K562 (cell line): ENCODE measurements around the gene C2CD4B. TPM values are rescaled to one million over a fixed set of nuclear protein-coding genes. Genes with fewer than 3 reads are reported as not detected.

Experiments used
- ATAC-seq: fragments of 200-7000 bp; cut with Tn5 transposase; 3 replicates; pipeline ENCODE4 v1.9.1; 2020; ENCODE audit warnings: moderate library complexity
- BruUV-seq: library from RNA; stranded (reverse); fragments of 400-500 nt; replicated peaks from 2 replicates; lab custom pipeline; 2021; lab: Mats Ljungman, UMichigan
- CTCF ChIA-PET: fragments of 300-600 bp; formaldehyde crosslinking; extraction: SDS; loops from one replicate; lab custom pipeline; 2021; ENCODE audit warnings: low intra/inter-chr PET ratio; lab: Yijun Ruan, JAX
- POLR2A ChIA-PET: fragments of 300-600, 350-650 bp; sonication (Branson Sonifier 250); formaldehyde crosslinking; extraction: SDS; loops from one replicate; lab custom pipeline; 2021; ENCODE audit warnings: antibody characterized with exemption, inconsistent platforms; lab: Yijun Ruan, JAX
- DNase-seq, 4 experiments: peaks; one replicate each; pipeline versions ENCODE4 v3.0.0 to v3.0.0-alpha.2; 2011 to 2018; ENCODE audit warnings: low spot score in 3 of 4, mixed read lengths in 3 of 4; ENCODE audit errors: extremely low read depth in 1 of 4
- FAIRE-seq: peaks from 2 replicates; lab custom pipeline; 2011; peaks lifted over from hg19 to GRCh38; lab: Jason Lieb, UNC
- H2AFZ ChIP-seq: 2 replicates; pipeline ENCODE4 v1.6.0; 2011; ENCODE audit warnings: low read depth, low read length, control low read depth, inconsistent platforms
- H3K27ac ChIP-seq: fragments of 200-600 bp; 3 replicates; pipeline ENCODE4 v1.8.0; 2011; ENCODE audit warnings: low read depth, mild to moderate bottlenecking, control low read depth, inconsistent platforms, low read length, moderate library complexity, mixed read lengths; ENCODE audit errors: extremely low read depth
- H3K27me3 ChIP-seq, 2 experiments: fragments of 300-600 bp in 1 of 2; 2 replicates in 1 of 2; 3 replicates in 1 of 2; pipeline versions ENCODE4 v1.6.0 to v1.8.0; 2011; ENCODE audit warnings: inconsistent platforms in 2 of 2, low read length in 2 of 2, mild to moderate bottlenecking in 1 of 2, mixed read lengths in 1 of 2, moderate library complexity in 1 of 2; ENCODE audit not compliant: control insufficient read depth in 2 of 2, insufficient read depth in 2 of 2
- H3K36me3 ChIP-seq: fragments of 300-600 bp; 3 replicates; pipeline ENCODE4 v1.8.0; 2011; ENCODE audit warnings: mild to moderate bottlenecking, low read length, inconsistent platforms; ENCODE audit not compliant: control insufficient read depth, insufficient read depth
- H3K4me1 ChIP-seq, 2 experiments: fragments of 200-600 bp in 1 of 2; replicated peaks in 1 of 2; 2 replicates in 1 of 2; 3 replicates in 1 of 2; pipeline versions ENCODE4 v1.5.1 to v1.8.0; 2011; ENCODE audit warnings: inconsistent platforms in 2 of 2, low read length in 2 of 2, mild to moderate bottlenecking in 1 of 2, mixed read lengths in 1 of 2, moderate library complexity in 1 of 2; ENCODE audit not compliant: control insufficient read depth in 2 of 2, insufficient read depth in 2 of 2
- H3K4me2 ChIP-seq: 2 replicates; pipeline ENCODE4 v1.6.1; 2011; ENCODE audit warnings: low read length, control low read depth, inconsistent platforms, mixed read lengths; ENCODE audit not compliant: insufficient read depth
- H3K4me3 ChIP-seq: fragments of 200-600 bp; sonication (generic), shearing (Covaris generic); 2 replicates; pipeline ENCODE4 v1.5.1; 2016; ENCODE audit warnings: control low read depth, inconsistent platforms
- H3K79me2 ChIP-seq: fragments of 200-600 bp; 3 replicates; pipeline ENCODE4 v1.8.0; 2011; ENCODE audit warnings: low read length, inconsistent platforms; ENCODE audit not compliant: control insufficient read depth, insufficient read depth
- H3K9ac ChIP-seq, 2 experiments: 2 replicates each; pipeline versions ENCODE4 v1.6.0 to v1.6.1; 2011; ENCODE audit warnings: low read depth in 2 of 2, low read length in 2 of 2, control low read depth in 1 of 2, inconsistent platforms in 1 of 2, mild to moderate bottlenecking in 1 of 2, mixed read lengths in 1 of 2; ENCODE audit not compliant: insufficient read depth in 1 of 2
- H3K9me1 ChIP-seq: one replicate; pipeline ENCODE4 v1.6.0; 2011; ENCODE audit warnings: inconsistent platforms, mild to moderate bottlenecking, low read length, moderate library complexity; ENCODE audit not compliant: control insufficient read depth, insufficient read depth
- H3K9me3 ChIP-seq: replicated peaks from 2 replicates; pipeline ENCODE4 v1.5.1; 2011; ENCODE audit warnings: low read depth, low read length, inconsistent platforms; ENCODE audit not compliant: control insufficient read depth, insufficient read depth
- H4K20me1 ChIP-seq: replicated peaks from 2 replicates; pipeline ENCODE4 v1.6.1; 2011; ENCODE audit warnings: low read length, inconsistent platforms, mixed read lengths; ENCODE audit not compliant: control insufficient read depth, insufficient read depth
- CREM ChIP-seq: IDR thresholded peaks from 2 replicates; pipeline ENCODE4 v1.6.1; 2014; ENCODE audit warnings: antibody characterized with exemption, low read depth
- DACH1 ChIP-seq: fragments of 450-650 bp; IDR thresholded peaks from 2 replicates; pipeline ENCODE4 v1.6.1; 2018; ENCODE audit not compliant: partially characterized antibody
- DPF2 ChIP-seq: fragments of 450-650 bp; IDR thresholded peaks from 2 replicates; pipeline ENCODE4 v1.6.1; 2016
- E2F8 ChIP-seq: fragments of 450-650 bp; IDR thresholded peaks from 2 replicates; pipeline ENCODE4 v1.7.1; 2018; ENCODE audit warnings: mild to moderate bottlenecking, low read depth; ENCODE audit not compliant: partially characterized antibody
- ERF ChIP-seq: fragments of 450-650 bp; formaldehyde crosslinking; IDR thresholded peaks from 2 replicates; pipeline ENCODE4 v1.4.0; 2020; ENCODE audit warnings: mild to moderate bottlenecking, mixed read lengths
- FOS ChIP-seq: IDR thresholded peaks from 3 replicates; pipeline ENCODE4 v1.6.1; 2011; ENCODE audit not compliant: insufficient read length; ENCODE audit errors: extremely low read depth
- MBD2 ChIP-seq: sonication (generic); IDR thresholded peaks from 2 replicates; pipeline ENCODE4 v1.6.1; 2016; ENCODE audit warnings: low read depth, borderline replicate concordance
- MXD1 ChIP-seq: fragments of 250-450 bp; sonication (Bioruptor Pico); IDR thresholded peaks from 2 replicates; pipeline ENCODE4 v1.8.0; 2021; ENCODE audit warnings: borderline replicate concordance, mild to moderate bottlenecking, moderate library complexity; ENCODE audit not compliant: poor library complexity, severe bottlenecking
- NFATC3 ChIP-seq: fragments of 450-650 bp; IDR thresholded peaks from 2 replicates; pipeline ENCODE4 v1.6.1; 2017; ENCODE audit warnings: mild to moderate bottlenecking
- SMAD3 ChIP-seq: fragments of 450-650 bp; formaldehyde crosslinking; conservative IDR thresholded peaks from 2 replicates; pipeline ENCODE4 v1.4.0; 2020; ENCODE audit warnings: mild to moderate bottlenecking
- ZNF134 ChIP-seq: fragments of 250-450 bp; sonication (Bioruptor Pico); conservative IDR thresholded peaks from 2 replicates; pipeline ENCODE4 v1.4.0; 2020
- ZNF384 ChIP-seq: IDR thresholded peaks from 2 replicates; pipeline ENCODE4 v1.6.1; 2012; ENCODE audit warnings: low read depth, low read length, improper control_type of control experiment
- WGBS: fragments of 100-300 bp; shearing (Covaris generic); methylation state at CpG from one replicate; pipeline ENCODE4 v1.1.6; 2016; ENCODE audit warnings: low coverage, mixed read lengths; ENCODE audit not compliant: insufficient coverage; ENCODE audit errors: missing lambda C conversion rate; 5-methylcytosine and 5-hydroxymethylcytosine counted together
- in situ Hi-C: fragments of 300-500 bp; cut with MboI; formaldehyde crosslinking; loops from 4 replicates; pipeline ENCODE4 v1.15.0; 2018; ENCODE audit warnings: inconsistent platforms, mixed read lengths
- intact Hi-C: fragments of 100-400 bp; cut with micrococcal nuclease; formaldehyde crosslinking; loops from 2 replicates; pipeline ENCODE4 v1.14.2; 2022
- polyA plus RNA-seq, 8 experiments: library from polyadenylated mRNA; depleted of rRNA in 4 of 8; stranded (reverse) in 5 of 8; unstranded in 3 of 8; fragments of >200 nt; fragmentation: Nextera tagmentation in 2 of 8; fragmentation: Illumina TruSeq in 1 of 8; extraction: Ambion mirVana in 2 of 8; extraction: Trizol in 1 of 8; gene quantifications; 2 replicates each; pipeline versions ENCODE4 v1.2.1 to v1.2.3, GENCODE V29; 2011 to 2014; ENCODE audit warnings: inconsistent platforms in 1 of 8, missing spikeins in 1 of 8
- total RNA-seq, 7 experiments: library from RNA; depleted of rRNA in 6 of 7; stranded (reverse); fragments of >200 nt in 6 of 7; fragmentation: Illumina TruSeq in 2 of 7; extraction: Trizol in 2 of 7; gene quantifications; 2 replicates each; pipeline versions ENCODE4 v1.2.1 to v1.2.3, GENCODE V29; 2011 to 2021; ENCODE audit warnings: low replicate concordance in 1 of 7
- TF ChIP-seq, protein P1 (sequence below), 2 experiments: fragments of 250-450 bp in 1 of 2; fragments of 450-650 bp in 1 of 2; sonication (Bioruptor Pico) in 1 of 2; IDR thresholded peaks; 2 replicates each; pipeline versions ENCODE4 v1.6.1 to v1.8.0; 2016 to 2021; ENCODE audit warnings: mild to moderate bottlenecking in 2 of 2, moderate library complexity in 2 of 2, missing compliant biosample characterization in 1 of 2, missing genetic modification characterization in 1 of 2

C2CD4B gene
- total and polyA plus RNA-seq, 9 of the 15 experiments (the other 6 are each of a cell fraction or from before 2014, with no cell fraction given) = 0.11 TPM; not detected in 8

DNA sequence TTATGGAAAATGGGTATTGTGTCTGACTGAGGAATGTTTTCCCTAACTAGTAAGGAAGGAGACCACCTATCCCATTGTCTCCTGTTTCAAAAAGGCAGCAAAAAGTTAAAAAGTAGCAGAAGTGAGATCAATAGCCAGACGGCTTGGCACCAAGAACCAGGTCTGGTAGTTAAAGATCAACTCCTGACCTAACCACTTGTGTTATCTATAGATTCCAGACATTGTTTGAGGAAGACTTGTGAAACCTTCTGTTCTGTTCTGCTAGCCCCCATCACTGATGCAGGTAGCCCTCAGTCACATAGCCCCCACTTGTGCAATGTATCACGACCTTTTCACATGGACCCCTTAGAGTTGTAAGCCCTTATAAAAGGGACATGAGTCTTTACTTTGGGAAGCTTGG is 46.3 kb upstream of the C2CD4B start:
- FAIRE-seq = no peak
- in situ Hi-C loops = no loop called here
- Histone ChIP-seq H3K79me2 (no peaks in the 10 kb centered on the region), H3K4me3 (no peak overlapping the region), H3K9me1 (no peaks in the 10 kb centered on the region), H3K9me3 (no peaks in the 10 kb centered on the region), H3K27me3 (no peaks in the 10 kb centered on the region), H3K4me2 (no peak overlapping the region), H3K4me1 (no peaks in the 10 kb centered on the region), H3K36me3 (no peaks in the 10 kb centered on the region), H4K20me1 (no peaks in the 10 kb centered on the region), H3K27ac (no peak overlapping the region), H2AFZ (no peak overlapping the region), H3K9ac (no peak overlapping the region)
- TF ChIP-seq MBD2 (no peak), SMAD3 (no peak)
- 0% methylated on average over 2 of the region's 2 CpGs for WGBS
- ATAC-seq = no peak
- ChIA-PET CTCF (no interaction called here), POLR2A (interaction anchor here (1.0 kb wide), 1 partner anchor 20 kb away, joined by 3 read pairs; no protein-coding TSS in a partner anchor)
- DNase-seq = no peak
- no TSS peak for BruUV-seq
- intact Hi-C loops = no loop called here

- CTCF ChIA-PET = interaction anchor here (0.7 kb wide), 1 partner anchor 13 kb away, joined by 5 read pairs; no protein-coding TSS in a partner anchor
- Histone ChIP-seq H3K9ac (no peak overlapping the region), H4K20me1 (no peaks in the 10 kb centered on the region), H3K9me1 (no peaks in the 10 kb centered on the region), H3K27me3 (no peaks in the 10 kb centered on the region), H3K4me1 (no peaks in the 10 kb centered on the region), H3K9me3 (no peaks in the 10 kb centered on the region), H3K36me3 (no peaks in the 10 kb centered on the region), H3K79me2 (no peaks in the 10 kb centered on the region), H3K27ac (no peak overlapping the region), H2AFZ (no peak overlapping the region), H3K4me3 (no peak overlapping the region), H3K4me2 (no peak overlapping the region)
- in situ Hi-C loops = no loop called here
- POLR2A ChIA-PET = no interaction called here
- ATAC-seq (no peak), DNase-seq (no peak), FAIRE-seq (no peak)
- TF ChIP-seq DACH1 (no peak), FOS (no peak), NFATC3 (no peak), ERF (no peak), E2F8 (no peak), MXD1 (CRISPR knock-in tag) (no peak), ZNF384 (no peak), DPF2 (no peak), ZNF134 (CRISPR knock-in tag) (no peak), CREM (no peak)
- TF ChIP-seq, protein P1, sequence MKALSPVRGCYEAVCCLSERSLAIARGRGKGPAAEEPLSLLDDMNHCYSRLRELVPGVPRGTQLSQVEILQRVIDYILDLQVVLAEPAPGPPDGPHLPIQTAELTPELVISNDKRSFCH (CRISPR knock-in tag; IDR thresholded peaks at IDR 0.05) = no peak
- TF ChIP-seq, protein P1 (tag; IDR thresholded peaks at IDR 0.05) = no peak
- no TSS peak for BruUV-seq
- WGBS = 4% methylated on average over 5 of the region's 5 CpGs
- intact Hi-C loops = no loop called here
Measured at GRCh38 chr15:62209821-62210220, 44.7 kb upstream of the C2CD4B start.
